GM23338 (cell line): ENCODE measurements around the gene ZMYND8. TPM values are rescaled to one million over a fixed set of nuclear protein-coding genes. Genes with fewer than 3 reads are reported as not detected.

Source experiments
- ATAC-seq: fragments of 200-7000 bp; cut with Tn5 transposase; 3 replicates; pipeline ENCODE4 v1.9.1; 2020
- DNase-seq: peaks from one replicate; pipeline ENCODE4 v3.0.0-alpha.2; 2015; ENCODE audit warnings: low spot score
- H2AFZ ChIP-seq: fragments of 200-600 bp; sonication (generic); 2 replicates; pipeline ENCODE4 v1.8.0; 2016; ENCODE audit warnings: antibody characterized with exemption, mild to moderate bottlenecking, moderate library complexity
- H3F3A ChIP-seq: fragments of 200-600 bp; sonication (generic); replicated peaks from 2 replicates; pipeline ENCODE4 v1.8.0; 2017; ENCODE audit warnings: antibody characterized with exemption, mixed run types, low read depth
- H3K27ac ChIP-seq: fragments of 200-600 bp; sonication (generic); 2 replicates; pipeline ENCODE4 v1.6.1; 2016; ENCODE audit warnings: low read depth
- H3K27me3 ChIP-seq: fragments of 200-600 bp; sonication (generic); 2 replicates; pipeline ENCODE4 v1.8.0; 2016; ENCODE audit warnings: mild to moderate bottlenecking, mixed run types, moderate library complexity; ENCODE audit not compliant: insufficient read depth
- H3K36me3 ChIP-seq: fragments of 200-600 bp; sonication (generic); 2 replicates; pipeline ENCODE4 v1.8.0; 2016; ENCODE audit warnings: mild to moderate bottlenecking; ENCODE audit not compliant: insufficient read depth
- H3K4me1 ChIP-seq: fragments of 200-600 bp; sonication (generic); 2 replicates; pipeline ENCODE4 v1.8.0; 2016; ENCODE audit warnings: mild to moderate bottlenecking, moderate library complexity; ENCODE audit not compliant: insufficient read depth
- H3K4me2 ChIP-seq: fragments of 200-600 bp; sonication (generic); 2 replicates; pipeline ENCODE4 v1.7.1; 2017; ENCODE audit warnings: mixed run types
- H3K4me3 ChIP-seq: fragments of 200-600 bp; sonication (generic); 2 replicates; pipeline ENCODE4 v1.6.1; 2016; ENCODE audit warnings: mixed run types
- H3K79me2 ChIP-seq: fragments of 200-600 bp; sonication (generic); replicated peaks from 2 replicates; pipeline ENCODE4 v1.8.0; 2017; ENCODE audit warnings: mild to moderate bottlenecking; ENCODE audit not compliant: insufficient read depth
- H3K9me2 ChIP-seq: fragments of 200-600 bp; sonication (generic); 2 replicates; pipeline ENCODE4 v1.8.0; 2017; ENCODE audit not compliant: insufficient read depth
- H4K20me1 ChIP-seq: fragments of 200-600 bp; sonication (generic); replicated peaks from 2 replicates; pipeline ENCODE4 v1.8.0; 2017; ENCODE audit warnings: mild to moderate bottlenecking; ENCODE audit not compliant: insufficient read depth
- H3K27ac Mint-ChIP-seq: 2 replicates; pipeline ENCODE4 v1.8.0; 2020; ENCODE audit warnings: inconsistent platforms, mild to moderate bottlenecking, moderate library complexity, mixed read lengths
- H3K27me3 Mint-ChIP-seq: 3 replicates; pipeline ENCODE4 v1.8.0; 2022; ENCODE audit warnings: low read depth, mild to moderate bottlenecking, moderate library complexity, mixed read lengths, inconsistent platforms; ENCODE audit not compliant: insufficient read depth, poor library complexity
- H3K36me3 Mint-ChIP-seq: 3 replicates; pipeline ENCODE4 v1.8.0; 2021; ENCODE audit warnings: low read depth, mild to moderate bottlenecking, inconsistent platforms, moderate library complexity, mixed read lengths
- H3K4me1 Mint-ChIP-seq: 3 replicates; pipeline ENCODE4 v1.8.0; 2020; ENCODE audit warnings: mild to moderate bottlenecking, inconsistent platforms, mixed read lengths
- H3K4me3 Mint-ChIP-seq: 3 replicates; pipeline ENCODE4 v1.8.0; 2021; ENCODE audit warnings: moderate library complexity, mild to moderate bottlenecking, inconsistent platforms, mixed read lengths
- H3K9me3 Mint-ChIP-seq: 3 replicates; pipeline ENCODE4 v1.8.0; 2020; ENCODE audit warnings: moderate library complexity, mild to moderate bottlenecking, inconsistent platforms, mixed read lengths
- CREB1 ChIP-seq: fragments of 250-450 bp; sonication (Bioruptor Pico); IDR thresholded peaks from 2 replicates; pipeline ENCODE4 v1.5.0; 2020; ENCODE audit warnings: low read depth, mild to moderate bottlenecking, moderate library complexity
- CTCF ChIP-seq, 2 experiments: fragments of 200-600 bp in 1 of 2; sonication (generic) in 1 of 2; conservative IDR thresholded peaks; 2 replicates each; pipeline versions ENCODE4 v1.5.1 to v1.6.1; 2016 to 2017; ENCODE audit warnings: antibody characterized with exemption in 2 of 2, low read depth in 2 of 2, mild to moderate bottlenecking in 2 of 2, moderate library complexity in 1 of 2
- ETS1 ChIP-seq: IDR thresholded peaks from 2 replicates; pipeline ENCODE4 v1.6.1; 2016; ENCODE audit warnings: antibody characterized with exemption
- EZH2 ChIP-seq: fragments of 200-600 bp; sonication (generic); IDR thresholded peaks from one replicate; pipeline ENCODE4 v1.8.0; 2017; ENCODE audit warnings: antibody characterized with exemption, mild to moderate bottlenecking, low read depth; ENCODE audit not compliant: unreplicated experiment
- EZH2phosphoT487 ChIP-seq: fragments of 200-600 bp; sonication (generic); IDR thresholded peaks from one replicate; pipeline ENCODE4 v1.8.1; 2018; ENCODE audit warnings: antibody characterized with exemption; ENCODE audit not compliant: unreplicated experiment
- JUNB ChIP-seq: IDR thresholded peaks from one replicate; pipeline ENCODE4 v1.6.1; 2016; ENCODE audit warnings: antibody characterized with exemption; ENCODE audit not compliant: unreplicated experiment
- NANOG ChIP-seq: IDR thresholded peaks from 2 replicates; pipeline ENCODE4 v1.6.1; 2016; ENCODE audit warnings: antibody characterized with exemption, borderline replicate concordance
- POLR2AphosphoS5 ChIP-seq: IDR thresholded peaks from 2 replicates; pipeline ENCODE4 v1.6.1; 2016; ENCODE audit warnings: antibody characterized with exemption, low read depth
- STAT1 ChIP-seq: IDR thresholded peaks from one replicate; pipeline ENCODE4 v1.6.1; 2016; ENCODE audit warnings: antibody characterized with exemption; ENCODE audit not compliant: unreplicated experiment
- ZNF114 ChIP-seq: fragments of 250-450 bp; sonication (Bioruptor Pico); IDR thresholded peaks from 2 replicates; pipeline ENCODE4 v1.5.0; 2020; ENCODE audit warnings: mild to moderate bottlenecking, moderate library complexity
- ZNF331 ChIP-seq: fragments of 250-450 bp; sonication (Bioruptor Pico); IDR thresholded peaks from 2 replicates; pipeline ENCODE4 v1.5.0; 2020; ENCODE audit warnings: low read depth, mild to moderate bottlenecking, moderate library complexity
- polyA plus RNA-seq: library from polyadenylated mRNA; unstranded; fragments of >200 nt; fragmentation: Nextera tagmentation; extraction: Ambion mirVana; gene quantifications from 2 replicates; pipeline ENCODE4 v1.2.1, GENCODE V29; 2016
- total RNA-seq: library from RNA; depleted of rRNA; stranded (reverse); fragments of >200 nt; shearing (Covaris generic); gene quantifications from 2 replicates; pipeline ENCODE4 v1.2.3, GENCODE V29; 2014
- TF ChIP-seq, protein P1 (sequence below): fragments of 250-450 bp; sonication (Bioruptor Pico); IDR thresholded peaks from 2 replicates; pipeline ENCODE4 v1.5.0; 2020; ENCODE audit warnings: mild to moderate bottlenecking, moderate library complexity
- TF ChIP-seq, protein P2 (sequence below): IDR thresholded peaks from one replicate; pipeline ENCODE4 v1.6.1; 2018; ENCODE audit warnings: antibody characterized with exemption; ENCODE audit not compliant: unreplicated experiment

ZMYND8 gene
- total and polyA plus RNA-seq, 2 experiments from 2014 or later: 70.9 to 128 TPM

GRCh38 chr20:47380481-47380880, 24.0 kb upstream of the ZMYND8 start:
- H3K4me2 ChIP-seq: no peak overlapping the region
- Mint-ChIP-seq H3K36me3 (peaks cover 3% of the 10 kb centered on the region), H3K4me3 (no peak overlapping the region), H3K4me1 (peaks cover 19% of the 10 kb centered on the region), H3K27ac (no peak overlapping the region), H3K9me3 (no peaks in the 10 kb centered on the region; the same call in 2 of the 3 replicates), H3K27me3 (peaks cover 31% of the 10 kb centered on the region)
- no peaks in the 10 kb centered on the region for H3K36me3 ChIP-seq
- ATAC-seq: no peak
- no peak overlapping the region for H3K27ac ChIP-seq
- no peak for DNase-seq
- H3K9me2 ChIP-seq: no peaks in the 10 kb centered on the region
- no peaks in the 10 kb centered on the region for H3K27me3 ChIP-seq
- no peak overlapping the region for H2AFZ ChIP-seq
- peaks cover 11% of the 10 kb centered on the region for H3K4me1 ChIP-seq
- 0 out of 2 replicates have a peak, but pooled peaks cover 3% of the 10 kb centered on the region for H3K79me2 ChIP-seq
- no peak for TF ChIP-seq JUNB
- TF ChIP-seq POLR2AphosphoS5: no peak
- TF ChIP-seq EZH2: no peak
- no peak for TF ChIP-seq ZNF331
- TF ChIP-seq CTCF (conservative IDR thresholded peaks at IDR 0.05; ENCODE audit: low read depth in 2 of 2): no peak
- no peak for TF ChIP-seq NANOG
- no peak for TF ChIP-seq ZNF114 (CRISPR knock-in tag)
- TF ChIP-seq ETS1: no peak
- TF ChIP-seq, protein P1, sequence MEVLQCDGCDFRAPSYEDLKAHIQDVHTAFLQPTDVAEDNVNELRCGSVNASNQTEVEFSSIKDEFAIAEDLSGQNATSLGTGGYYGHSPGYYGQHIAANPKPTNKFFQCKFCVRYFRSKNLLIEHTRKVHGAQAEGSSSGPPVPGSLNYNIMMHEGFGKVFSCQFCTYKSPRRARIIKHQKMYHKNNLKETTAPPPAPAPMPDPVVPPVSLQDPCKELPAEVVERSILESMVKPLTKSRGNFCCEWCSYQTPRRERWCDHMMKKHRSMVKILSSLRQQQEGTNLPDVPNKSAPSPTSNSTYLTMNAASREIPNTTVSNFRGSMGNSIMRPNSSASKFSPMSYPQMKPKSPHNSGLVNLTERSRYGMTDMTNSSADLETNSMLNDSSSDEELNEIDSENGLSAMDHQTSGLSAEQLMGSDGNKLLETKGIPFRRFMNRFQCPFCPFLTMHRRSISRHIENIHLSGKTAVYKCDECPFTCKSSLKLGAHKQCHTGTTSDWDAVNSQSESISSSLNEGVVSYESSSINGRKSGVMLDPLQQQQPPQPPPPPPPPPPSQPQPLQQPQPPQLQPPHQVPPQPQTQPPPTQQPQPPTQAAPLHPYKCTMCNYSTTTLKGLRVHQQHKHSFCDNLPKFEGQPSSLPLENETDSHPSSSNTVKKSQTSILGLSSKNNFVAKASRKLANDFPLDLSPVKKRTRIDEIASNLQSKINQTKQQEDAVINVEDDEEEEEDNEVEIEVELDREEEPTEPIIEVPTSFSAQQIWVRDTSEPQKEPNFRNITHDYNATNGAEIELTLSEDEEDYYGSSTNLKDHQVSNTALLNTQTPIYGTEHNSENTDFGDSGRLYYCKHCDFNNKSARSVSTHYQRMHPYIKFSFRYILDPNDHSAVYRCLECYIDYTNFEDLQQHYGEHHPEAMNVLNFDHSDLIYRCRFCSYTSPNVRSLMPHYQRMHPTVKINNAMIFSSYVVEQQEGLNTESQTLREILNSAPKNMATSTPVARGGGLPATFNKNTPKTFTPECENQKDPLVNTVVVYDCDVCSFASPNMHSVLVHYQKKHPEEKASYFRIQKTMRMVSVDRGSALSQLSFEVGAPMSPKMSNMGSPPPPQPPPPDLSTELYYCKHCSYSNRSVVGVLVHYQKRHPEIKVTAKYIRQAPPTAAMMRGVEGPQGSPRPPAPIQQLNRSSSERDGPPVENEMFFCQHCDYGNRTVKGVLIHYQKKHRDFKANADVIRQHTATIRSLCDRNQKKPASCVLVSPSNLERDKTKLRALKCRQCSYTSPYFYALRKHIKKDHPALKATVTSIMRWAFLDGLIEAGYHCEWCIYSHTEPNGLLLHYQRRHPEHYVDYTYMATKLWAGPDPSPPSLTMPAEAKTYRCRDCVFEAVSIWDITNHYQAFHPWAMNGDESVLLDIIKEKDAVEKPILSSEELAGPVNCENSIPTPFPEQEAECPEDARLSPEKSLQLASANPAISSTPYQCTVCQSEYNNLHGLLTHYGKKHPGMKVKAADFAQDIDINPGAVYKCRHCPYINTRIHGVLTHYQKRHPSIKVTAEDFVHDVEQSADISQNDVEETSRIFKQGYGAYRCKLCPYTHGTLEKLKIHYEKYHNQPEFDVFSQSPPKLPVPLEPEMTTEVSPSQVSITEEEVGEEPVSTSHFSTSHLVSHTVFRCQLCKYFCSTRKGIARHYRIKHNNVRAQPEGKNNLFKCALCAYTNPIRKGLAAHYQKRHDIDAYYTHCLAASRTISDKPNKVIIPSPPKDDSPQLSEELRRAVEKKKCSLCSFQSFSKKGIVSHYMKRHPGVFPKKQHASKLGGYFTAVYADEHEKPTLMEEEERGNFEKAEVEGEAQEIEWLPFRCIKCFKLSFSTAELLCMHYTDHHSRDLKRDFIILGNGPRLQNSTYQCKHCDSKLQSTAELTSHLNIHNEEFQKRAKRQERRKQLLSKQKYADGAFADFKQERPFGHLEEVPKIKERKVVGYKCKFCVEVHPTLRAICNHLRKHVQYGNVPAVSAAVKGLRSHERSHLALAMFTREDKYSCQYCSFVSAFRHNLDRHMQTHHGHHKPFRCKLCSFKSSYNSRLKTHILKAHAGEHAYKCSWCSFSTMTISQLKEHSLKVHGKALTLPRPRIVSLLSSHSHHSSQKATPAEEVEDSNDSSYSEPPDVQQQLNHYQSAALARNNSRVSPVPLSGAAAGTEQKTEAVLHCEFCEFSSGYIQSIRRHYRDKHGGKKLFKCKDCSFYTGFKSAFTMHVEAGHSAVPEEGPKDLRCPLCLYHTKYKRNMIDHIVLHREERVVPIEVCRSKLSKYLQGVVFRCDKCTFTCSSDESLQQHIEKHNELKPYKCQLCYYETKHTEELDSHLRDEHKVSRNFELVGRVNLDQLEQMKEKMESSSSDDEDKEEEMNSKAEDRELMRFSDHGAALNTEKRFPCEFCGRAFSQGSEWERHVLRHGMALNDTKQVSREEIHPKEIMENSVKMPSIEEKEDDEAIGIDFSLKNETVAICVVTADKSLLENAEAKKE (CRISPR knock-in tag): no peak
- TF ChIP-seq EZH2phosphoT487: no peak
- no peak for TF ChIP-seq STAT1
- TF ChIP-seq, protein P2, sequence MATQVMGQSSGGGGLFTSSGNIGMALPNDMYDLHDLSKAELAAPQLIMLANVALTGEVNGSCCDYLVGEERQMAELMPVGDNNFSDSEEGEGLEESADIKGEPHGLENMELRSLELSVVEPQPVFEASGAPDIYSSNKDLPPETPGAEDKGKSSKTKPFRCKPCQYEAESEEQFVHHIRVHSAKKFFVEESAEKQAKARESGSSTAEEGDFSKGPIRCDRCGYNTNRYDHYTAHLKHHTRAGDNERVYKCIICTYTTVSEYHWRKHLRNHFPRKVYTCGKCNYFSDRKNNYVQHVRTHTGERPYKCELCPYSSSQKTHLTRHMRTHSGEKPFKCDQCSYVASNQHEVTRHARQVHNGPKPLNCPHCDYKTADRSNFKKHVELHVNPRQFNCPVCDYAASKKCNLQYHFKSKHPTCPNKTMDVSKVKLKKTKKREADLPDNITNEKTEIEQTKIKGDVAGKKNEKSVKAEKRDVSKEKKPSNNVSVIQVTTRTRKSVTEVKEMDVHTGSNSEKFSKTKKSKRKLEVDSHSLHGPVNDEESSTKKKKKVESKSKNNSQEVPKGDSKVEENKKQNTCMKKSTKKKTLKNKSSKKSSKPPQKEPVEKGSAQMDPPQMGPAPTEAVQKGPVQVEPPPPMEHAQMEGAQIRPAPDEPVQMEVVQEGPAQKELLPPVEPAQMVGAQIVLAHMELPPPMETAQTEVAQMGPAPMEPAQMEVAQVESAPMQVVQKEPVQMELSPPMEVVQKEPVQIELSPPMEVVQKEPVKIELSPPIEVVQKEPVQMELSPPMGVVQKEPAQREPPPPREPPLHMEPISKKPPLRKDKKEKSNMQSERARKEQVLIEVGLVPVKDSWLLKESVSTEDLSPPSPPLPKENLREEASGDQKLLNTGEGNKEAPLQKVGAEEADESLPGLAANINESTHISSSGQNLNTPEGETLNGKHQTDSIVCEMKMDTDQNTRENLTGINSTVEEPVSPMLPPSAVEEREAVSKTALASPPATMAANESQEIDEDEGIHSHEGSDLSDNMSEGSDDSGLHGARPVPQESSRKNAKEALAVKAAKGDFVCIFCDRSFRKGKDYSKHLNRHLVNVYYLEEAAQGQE: no peak
- TF ChIP-seq CREB1 (CRISPR knock-in tag): no peak
- no peaks in the 10 kb centered on the region for H4K20me1 ChIP-seq
- H3F3A ChIP-seq: 0 out of 2 replicates have a peak, but pooled peaks cover 4% of the 10 kb centered on the region
- H3K4me3 ChIP-seq: no peak overlapping the region
